Right ventricle myocardium superior (tissue), 1 donor: ENCODE measurements around the gene RAB6A. TPM values are rescaled to one million over a fixed set of nuclear protein-coding genes. Genes with fewer than 3 reads are reported as not detected.
"Not testable (repeated sequence)": the region's sequence is repeated elsewhere in the genome, so short reads cannot be mapped to it uniquely, and the experiment has no call there.

ENCODE experiments used
- ATAC-seq: fragments of 200-7000 bp; cut with Tn5 transposase; one replicate; pipeline ENCODE4 v1.9.1; 2020; ENCODE audit warnings: mild to moderate bottlenecking; ENCODE audit not compliant: poor library complexity
- DNase-seq: peaks from one replicate; pipeline ENCODE4 v3.0.0-alpha.2; 2020
- intact Hi-C: fragments of 100-400 bp; cut with DNase I; formaldehyde crosslinking; loops from one replicate; pipeline ENCODE4 v1.11.2; 2022
- long read RNA-seq: library from polyadenylated mRNA; unstranded; transcript quantifications from one replicate; pipeline ENCODE4 v2.0.0, GENCODE V29; 2021
- total RNA-seq: library from RNA; stranded (reverse); fragmentation: NEBNext Ultra II Directional; extraction: Animal tissue kit (Norgen Biotek cat#: 25700); gene quantifications from one replicate; pipeline ENCODE4 v1.2.1, GENCODE V29; 2021
- donor health status: DM: no; HTN: yes; CAD: no; lungs with severe emphysema.

RAB6A gene
- 97.8 TPM for total RNA-seq
- long read RNA-seq, transcript RAB6A-201 (8 exons, 3,389 nt) = major isoform, 56 of 135 reads
- long read RNA-seq, transcript RAB6A-202 (8 exons, 3,085 nt) = minor isoform, 48 of 135 reads
- long read RNA-seq, partial matches to known transcripts = 13 of 135 reads
- long read RNA-seq, other reads (novel, unspliced or antisense) = 17 of 135 reads

DNA sequence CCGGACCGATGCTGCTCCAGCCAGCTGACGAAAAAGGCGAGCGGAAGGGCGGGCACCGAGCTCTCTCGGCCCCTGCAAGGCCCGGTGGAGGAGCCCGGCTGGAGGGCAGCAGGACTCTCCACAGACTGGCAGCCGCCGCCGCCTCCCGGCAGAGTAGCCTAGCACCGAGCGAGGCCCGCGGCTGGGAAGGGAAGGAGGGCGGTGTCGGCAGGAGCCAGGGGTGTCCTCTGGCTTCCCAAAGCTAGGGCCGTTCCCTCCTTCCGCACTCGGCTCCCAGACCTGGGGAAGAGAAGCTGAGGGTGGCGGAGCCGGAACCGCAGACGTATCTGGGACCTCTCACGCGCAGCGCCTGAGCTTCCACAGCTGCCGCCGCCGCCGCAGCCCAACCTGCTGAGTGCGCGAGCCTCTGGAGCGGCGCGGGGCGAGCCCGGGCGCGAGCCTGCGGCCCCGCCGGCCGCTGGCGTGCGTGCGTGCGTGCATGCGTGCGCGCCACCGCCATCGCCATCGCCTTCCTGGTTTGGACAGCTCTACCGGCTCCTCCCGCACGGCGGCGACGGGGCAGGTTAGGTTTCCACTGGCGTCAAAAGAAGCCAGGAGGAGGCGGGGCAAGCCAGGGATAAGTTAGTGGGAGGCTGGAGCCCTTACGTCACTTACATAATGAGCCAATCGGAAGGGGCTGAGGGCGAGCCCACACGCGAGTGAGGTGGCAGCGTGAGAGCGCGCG, at the start of gene RAB6A:
TSS of gene RAB6A (minus strand) at position 396 of the 724 bp plus-strand sequence. CDS start 439 bp downstream, outside the sequence.
- intact Hi-C loops = loop anchor here (2.0 kb wide), 1 partner anchor 18 kb away; no protein-coding TSS in a partner anchor
- DNase-seq (peak; percentile 100), ATAC-seq (peak; percentile 96)

- DNase-seq (no peak), ATAC-seq (no peak)
- intact Hi-C loops = no loop called here
Observed at GRCh38 chr11:73810637-73811036, 49.8 kb upstream of the RAB6A start.

DNA sequence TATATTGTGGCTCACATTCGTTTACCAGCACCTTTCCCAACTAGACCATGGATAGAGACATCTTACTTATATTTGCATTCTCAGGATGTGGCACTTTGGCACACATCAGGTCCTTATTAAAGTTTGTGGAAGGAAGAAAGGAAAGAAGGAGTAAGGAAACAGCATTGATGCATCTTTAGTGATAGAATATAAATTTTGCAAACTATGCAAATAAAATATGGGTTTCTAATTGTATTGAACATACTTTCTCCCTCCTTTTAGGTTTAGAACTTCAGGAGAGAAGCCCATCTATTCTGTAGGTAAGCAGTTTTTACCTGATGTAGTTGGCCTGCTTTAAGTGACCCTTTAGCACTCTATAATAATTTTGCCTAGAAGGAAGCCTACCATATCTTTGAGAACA, 47.2 kb upstream of the RAB6A start:
- intact Hi-C loops = no loop called here
- DNase-seq = no peak
- ATAC-seq = no peak

DNA sequence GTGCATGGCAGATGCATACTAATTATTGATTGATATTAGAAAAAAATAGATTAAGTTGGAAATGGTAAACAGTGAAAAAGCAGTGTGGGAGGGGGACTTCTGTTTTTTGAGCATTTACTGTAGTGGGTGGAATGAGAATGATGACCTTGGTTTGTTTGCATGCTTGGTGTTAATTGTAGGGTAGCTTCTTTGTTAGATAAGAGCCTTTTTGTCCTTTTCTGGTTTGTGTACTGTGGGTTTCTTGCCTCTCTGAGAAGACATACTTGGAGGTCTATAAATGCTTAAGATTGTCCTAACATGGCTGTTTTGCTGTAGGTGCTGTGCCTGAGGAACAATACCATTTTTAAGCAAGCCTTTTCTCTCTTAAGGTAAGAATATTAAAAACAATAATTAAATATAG, 43.8 kb upstream of the RAB6A start:
- ATAC-seq (no peak), DNase-seq (no peak)
- intact Hi-C loops = no loop called here

GRCh38 chr11:73801136-73801535, 40.3 kb upstream of the RAB6A start:
- ATAC-seq (no peak), DNase-seq (no peak)
- intact Hi-C loops = no loop called here

GRCh38 chr11:73800276-73800806, 39.5 kb upstream of the RAB6A start:
- intact Hi-C loops = no loop called here

GRCh38 chr11:73797457-73797856, 36.6 kb upstream of the RAB6A start:
- peak; percentile 64 for DNase-seq
- intact Hi-C loops = no loop called here
- peak; percentile 81 for ATAC-seq

More at GRCh38 chr11:73800276-73800806, 39.5 kb upstream of the RAB6A start:
- ATAC-seq = no peak
- no peak for DNase-seq

DNA sequence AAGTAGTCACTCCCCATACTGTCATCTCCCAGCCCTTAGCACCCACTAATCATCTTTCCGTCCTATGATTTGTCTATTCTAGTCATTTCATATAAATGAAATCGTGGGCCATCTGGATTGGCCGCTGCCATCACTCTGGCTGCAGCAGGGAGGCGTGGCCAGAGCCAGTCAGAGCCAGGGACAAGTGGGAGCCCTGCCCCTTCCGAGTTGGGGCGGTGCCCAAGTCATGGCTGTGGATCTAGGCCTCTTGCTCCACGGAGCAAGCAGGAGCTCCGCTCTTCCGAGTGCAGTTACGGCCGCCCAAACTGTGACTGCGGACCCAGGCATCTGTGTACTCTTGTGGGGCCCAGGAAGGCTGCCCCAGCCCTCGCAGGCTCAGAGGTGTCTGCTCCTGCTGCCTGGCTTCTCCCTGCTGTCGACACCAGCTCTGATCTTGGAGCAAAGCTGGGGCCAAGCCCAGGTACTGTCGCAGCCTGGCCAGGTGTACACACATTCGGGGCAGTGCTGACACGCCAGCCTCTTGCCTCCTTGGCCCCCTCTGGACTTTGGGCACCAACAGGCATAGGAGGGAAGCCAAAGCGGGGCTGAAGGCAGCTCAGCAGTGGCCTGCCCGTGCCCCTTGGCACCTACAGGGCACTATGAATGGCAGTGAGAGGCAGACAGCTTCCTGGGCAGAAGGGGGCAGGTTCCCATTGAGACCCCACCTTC, 35.2 kb upstream of the RAB6A start:
- peak; percentile 54 for DNase-seq
- intact Hi-C loops = no loop called here
- ATAC-seq = peak; percentile 52

DNA sequence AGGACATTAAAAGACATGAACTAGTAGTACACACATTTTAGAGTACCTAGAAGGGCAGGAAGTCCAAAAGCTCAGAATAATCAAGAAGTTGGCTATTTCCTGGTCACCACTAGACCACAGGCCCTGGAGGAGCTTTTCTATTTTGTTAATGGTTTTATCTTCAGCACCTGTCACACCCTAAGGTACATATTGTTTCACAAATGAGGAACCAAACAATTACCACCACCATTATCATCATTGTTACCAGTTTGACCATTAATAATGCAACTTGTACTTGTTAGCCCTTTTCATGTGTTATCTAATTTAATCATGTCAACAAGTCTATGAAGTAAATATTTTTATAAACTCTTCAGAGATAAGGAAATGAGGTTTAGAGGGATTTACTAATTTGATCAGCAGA, 31.7 kb upstream of the RAB6A start:
- no peak for DNase-seq
- ATAC-seq = no peak

DNA sequence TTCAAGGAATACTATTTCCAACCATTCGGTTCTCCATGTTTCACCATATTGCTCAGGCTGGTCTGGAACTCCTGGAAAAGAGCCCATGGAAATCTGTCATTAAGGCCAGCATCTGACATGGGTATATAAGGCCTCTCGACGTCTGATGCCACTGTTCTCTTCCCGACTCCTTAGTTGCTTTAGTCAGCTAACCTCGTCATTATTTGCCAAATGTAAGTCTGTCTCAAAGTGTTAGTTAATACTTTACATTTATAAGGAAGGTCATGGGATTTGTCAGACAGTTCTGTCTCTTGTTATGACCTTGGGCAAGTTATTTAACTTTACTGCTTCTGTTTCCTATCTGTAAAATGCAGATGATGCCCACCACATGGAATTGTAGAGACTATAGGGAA, 28.4 kb upstream of the RAB6A start:
- no peak for DNase-seq
- ATAC-seq = no peak
- intact Hi-C loops = no loop called here

More for the DNA sequence above, 31.7 kb upstream of the RAB6A start:
- intact Hi-C loops = no loop called here

DNA sequence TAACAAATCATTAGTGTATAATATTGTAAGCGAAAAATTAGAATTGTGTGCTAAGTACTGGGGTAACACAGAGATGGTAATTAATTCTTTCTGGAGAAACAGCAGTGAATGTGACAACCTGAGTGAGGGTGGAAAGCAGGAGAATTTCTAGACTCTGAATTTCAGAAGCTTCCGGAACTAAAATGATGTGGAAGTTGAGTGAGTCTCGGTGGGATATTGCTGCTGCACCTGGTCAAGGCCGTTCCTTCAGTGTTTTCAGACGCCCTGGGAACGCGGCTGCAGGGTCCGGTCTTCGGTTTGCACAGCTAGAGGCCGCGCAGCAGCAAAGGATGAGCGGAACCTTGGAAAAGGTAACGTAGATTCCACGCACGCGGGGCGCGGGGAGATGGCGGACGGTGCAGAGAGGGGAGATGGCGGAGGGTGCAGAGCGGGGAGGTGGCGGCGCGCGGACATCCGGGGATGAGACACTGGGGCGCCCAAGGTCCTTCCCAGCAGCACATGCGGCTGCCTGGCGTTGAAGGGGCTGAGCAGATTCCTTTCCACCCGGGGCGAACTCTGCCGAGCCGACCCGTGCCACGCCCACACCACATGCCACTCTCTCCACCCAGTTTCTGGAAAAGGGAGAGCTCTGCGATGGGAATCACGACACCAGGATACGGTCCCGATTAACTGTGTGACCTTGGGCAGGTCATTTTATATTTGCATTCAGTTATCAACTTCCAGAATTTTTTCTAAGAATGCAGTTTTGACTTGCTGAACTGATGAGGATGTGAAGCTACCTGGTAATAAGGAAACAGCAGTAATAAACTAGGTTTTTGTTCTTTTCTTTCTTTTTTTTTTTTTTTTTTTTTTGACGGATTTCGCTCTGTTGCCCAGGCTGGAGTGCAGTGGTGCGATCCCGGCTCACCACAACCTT, 27.0 kb upstream of the RAB6A start, which contains the start of gene MRPL48:
TSS of gene MRPL48 (plus strand) at position 232 of the 916 bp plus-strand sequence. CDS start at position 330, 98 bp downstream.
- DNase-seq (peak; percentile 95), ATAC-seq (peak; percentile 99)
- intact Hi-C loops = no loop called here

DNA sequence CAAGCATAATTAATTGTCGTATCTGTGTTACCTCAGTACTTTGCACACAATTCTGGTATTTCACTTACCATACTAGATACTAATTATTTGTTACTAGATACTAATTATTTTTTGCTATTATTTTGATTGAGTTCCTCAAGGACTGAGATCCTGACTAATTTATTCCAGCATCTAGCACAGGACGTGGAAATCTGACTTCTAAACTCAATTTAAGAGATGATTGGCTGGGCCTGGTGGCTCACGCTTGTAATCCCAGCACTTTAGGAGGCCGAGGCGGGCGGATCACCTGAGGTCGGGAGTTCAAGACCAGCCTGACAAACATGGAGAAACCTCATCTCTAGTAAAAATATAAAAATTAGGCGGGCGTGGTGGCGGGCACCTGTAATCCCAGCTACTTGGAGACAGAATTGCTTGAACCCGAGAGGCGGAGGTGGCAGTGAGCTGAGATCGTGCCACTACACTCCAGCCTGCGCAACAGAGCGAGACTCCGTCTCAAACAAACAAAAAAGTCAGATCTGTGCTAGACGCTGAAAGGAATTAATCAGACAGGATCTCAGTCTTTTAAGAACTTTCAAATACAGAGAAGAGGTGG, 26.3 kb upstream of the RAB6A start:
- intact Hi-C loops = no loop called here
- DNase-seq = no peak
- no peak for ATAC-seq

GRCh38 chr11:73785467-73785866, 24.6 kb upstream of the RAB6A start:
- ATAC-seq, DNase-seq, intact Hi-C loops: not testable (repeated sequence)

DNA sequence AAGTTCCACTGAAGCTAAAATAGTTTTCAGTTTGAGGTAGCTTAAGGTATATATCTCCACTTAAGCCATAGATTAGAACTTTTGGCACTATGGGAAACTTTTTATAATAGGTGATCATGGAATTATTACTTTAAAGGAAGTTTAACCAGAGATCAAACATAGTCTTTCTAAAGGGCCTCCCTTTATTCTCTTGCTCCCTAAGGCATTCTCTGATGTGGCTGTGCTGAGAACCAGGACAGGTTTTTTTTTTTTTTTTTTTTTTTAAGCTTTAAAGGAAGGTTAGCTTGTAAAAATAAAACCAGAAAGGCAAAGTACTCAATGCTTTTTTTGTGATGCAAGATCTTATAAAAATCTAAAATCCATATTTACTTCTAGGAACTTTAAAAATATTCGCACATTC, 23.9 kb upstream of the RAB6A start:
- DNase-seq (no peak), ATAC-seq (no peak)
- intact Hi-C loops = no loop called here

GRCh38 chr11:73784080-73784634, 23.3 kb upstream of the RAB6A start:
- intact Hi-C loops = no loop called here
- ATAC-seq = no peak
- no peak for DNase-seq

- intact Hi-C loops = no loop called here
- no peak for ATAC-seq
- DNase-seq = no peak
Observed at GRCh38 chr11:73783483-73784020, 22.7 kb upstream of the RAB6A start.

- intact Hi-C loops = no loop called here
- no peak for DNase-seq
- ATAC-seq = no peak
Observed at GRCh38 chr11:73781303-73781702, 20.4 kb upstream of the RAB6A start.
